Prostate gland (tissue), 2 donors: ENCODE measurements around the gene ATP1B1.

Experiments
- CTCF ChIP-seq, 4 experiments: fragments of 200-600 bp in 2 of 4; fragments of 450-650 bp in 2 of 4; sonication (generic) in 2 of 4; IDR thresholded peaks; 1 replicate in 3 of 4; 2 replicates in 1 of 4; pipeline ENCODE4 v1.5.1; 2016 to 2019; ENCODE audit warnings: antibody characterized with exemption in 4 of 4, mild to moderate bottlenecking in 2 of 4, moderate library complexity in 2 of 4
- POLR2A ChIP-seq: fragments of 450-650 bp; IDR thresholded peaks from one replicate; pipeline ENCODE4 v1.6.1; 2016; ENCODE audit warnings: antibody characterized with exemption, mild to moderate bottlenecking
- POLR2AphosphoS5 ChIP-seq: sonication (generic); formaldehyde crosslinking; IDR thresholded peaks from one replicate; pipeline ENCODE4 v1.6.1; 2017; ENCODE audit warnings: antibody characterized with exemption

GRCh38 chr1:169078163-169078883, 28.2 kb upstream of the ATP1B1 start:
- TF ChIP-seq CTCF (IDR thresholded peaks at IDR 0.05) (no peak), POLR2AphosphoS5 (no peak), POLR2A (no peak)
